Measurements from ENCODE around the gene MEIS3. TPM values are rescaled to one million over a fixed set of nuclear protein-coding genes. Genes with fewer than 3 reads are reported as not detected.

The MEIS3 gene
- total and polyA plus RNA-seq, 9 of the 15 experiments (the other 6 are each of a cell fraction or from before 2014, with no cell fraction given): 0.06 to 0.80 (median 0.25) TPM; not detected in 1

- TF ChIP-seq PBX2 (CRISPR knock-in tag; IDR thresholded peaks at IDR 0.05; ENCODE audit: low read depth): no peak
- TF ChIP-seq PBX2 (tag; conservative IDR thresholded peaks at IDR 0.05; ENCODE audit: low read depth): no peak
- peak; percentile 7; the same call in 1 of the 2 replicates for TF ChIP-seq FOXP1 (CRISPR knock-in tag; IDR thresholded peaks at IDR 0.05)
Observed at GRCh38 chr19:47407417-47407774, 11.9 kb downstream of the MEIS3 start (continued).

- H3K79me2 ChIP-seq (ENCODE audit: control insufficient read depth, insufficient read depth, low read length): no peaks in the 10 kb centered on the region
- H3K9me1 ChIP-seq (ENCODE audit: control insufficient read depth, insufficient read depth, low read length): peaks cover 4% of the 10 kb centered on the region
- H4K20me1 ChIP-seq (replicated peaks; ENCODE audit: control insufficient read depth, insufficient read depth, low read length): peaks cover 7% of the 10 kb centered on the region
- no peak overlapping the region for H3K4me3 ChIP-seq
- no peaks in the 10 kb centered on the region for H3K9me3 ChIP-seq (replicated peaks; ENCODE audit: control insufficient read depth, insufficient read depth, low read depth, low read length)
- no TSS peak for BruUV-seq (replicated peaks)
- in situ Hi-C loops (cut with MboI): no loop called here
- H3K36me3 ChIP-seq (ENCODE audit: control insufficient read depth, insufficient read depth, low read length): no peaks in the 10 kb centered on the region
- H3K27ac ChIP-seq (ENCODE audit: extremely low read depth, low read depth, low read length): no peak overlapping the region
- no peak for FAIRE-seq
- intact Hi-C loops (cut with micrococcal nuclease): no loop called here
- ATAC-seq: peak; percentile 98
- peaks cover 25 to 58% of the 10 kb centered on the region in 2 experiments; a peak in 4 of 5 replicates for H3K27me3 ChIP-seq (ENCODE audit: control insufficient read depth in 2 of 2, insufficient read depth in 2 of 2, low read length in 2 of 2)
- DNase-seq (ENCODE audit: extremely low read depth in 1 of 4, low spot score in 3 of 4): peak; percentile 63 to 92 (median 86)
- no peak overlapping the region for H3K9ac ChIP-seq (ENCODE audit: insufficient read depth in 1 of 2, low read depth in 2 of 2, low read length in 2 of 2)
- H3K4me2 ChIP-seq (ENCODE audit: insufficient read depth, low read length): no peak overlapping the region
- WGBS (ENCODE audit: insufficient coverage, low coverage, missing lambda C conversion rate): 2% methylated on average over 45 of the region's 47 CpGs
- no peak overlapping the region for H2AFZ ChIP-seq (ENCODE audit: low read depth, low read length)
- ChIA-PET CTCF (ENCODE audit: low intra/inter-chr PET ratio) (no interaction called here), POLR2A (no interaction called here)
- peaks cover 0 to 10% of the 10 kb centered on the region in 2 experiments; a peak in 2 of 5 replicates for H3K4me1 ChIP-seq (replicated peaks in 1 of 2; ENCODE audit: control insufficient read depth in 2 of 2, insufficient read depth in 2 of 2, low read length in 2 of 2)
- TF ChIP-seq SIX5 (IDR thresholded peaks at IDR 0.05; ENCODE audit: borderline replicate concordance in 1 of 2, insufficient read depth in 1 of 2, low read depth in 1 of 2, low read length in 2 of 2) (no peak), ETS1 (conservative IDR thresholded peaks at IDR 0.05; ENCODE audit: control insufficient read depth, low read depth, low read length) (0 out of 2 replicates have a peak, but pooled peaks have one; percentile 23), BRD4 (IDR thresholded peaks at IDR 0.05) (no peak), ZNF263 (CRISPR knock-in tag; IDR thresholded peaks at IDR 0.05; ENCODE audit: borderline replicate concordance) (peak; percentile 70; the same call in 1 of the 2 replicates), MNT (conservative IDR thresholded peaks at IDR 0.05) (peak in 1 of 2 experiments; percentile 47; a peak in 2 of 4 replicates), ZNF232 (CRISPR knock-in tag; IDR thresholded peaks at IDR 0.05) (0 out of 2 replicates have a peak, but pooled peaks have one; percentile 46), ZBTB7A (IDR thresholded peaks at IDR 0.05; ENCODE audit: borderline replicate concordance, control insufficient read depth, low read depth, low read length) (peak; percentile 77), ZBTB26 (CRISPR knock-in tag; IDR thresholded peaks at IDR 0.05) (no peak), CXXC5 (CRISPR knock-in tag; IDR thresholded peaks at IDR 0.05) (peak; percentile 30; the same call in 1 of the 2 replicates)
Observed at GRCh38 chr19:47406711-47407416, 12.5 kb downstream of the MEIS3 start.
